ENCODE results near the gene RHBDL1.

RHBDL1 gene

DNA sequence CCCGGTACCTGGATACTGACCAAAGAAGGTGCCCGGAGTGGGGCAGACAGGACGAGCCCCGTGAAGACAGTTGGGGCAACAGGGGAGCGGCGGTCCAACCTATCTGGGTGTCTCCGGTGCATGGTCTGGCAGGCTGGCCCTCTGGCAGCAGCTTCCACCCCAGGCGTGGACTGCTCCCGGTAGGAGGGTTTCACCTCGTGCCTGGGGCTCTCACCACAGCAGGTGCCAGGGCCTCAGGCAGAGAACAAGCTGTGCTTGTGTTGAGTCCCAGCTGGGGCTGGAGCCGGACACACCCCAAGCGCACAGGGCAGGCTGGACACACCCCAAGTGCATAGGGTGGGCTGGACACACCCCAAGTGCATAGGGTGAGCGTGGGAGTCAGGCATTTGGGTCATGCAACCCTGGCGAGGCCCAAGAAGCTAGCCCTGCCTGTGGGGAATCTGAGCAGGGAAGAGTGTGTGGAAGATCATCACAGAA, 31.6 kb downstream of the RHBDL1 start:
- Histone ChIP-seq H3K27me3 (ENCODE audit: insufficient read depth, low read length, poor library complexity) (no peaks in the 10 kb centered on the region), H3K27ac (ENCODE audit: low read length) (no peak overlapping the region), H3K4me2 (ENCODE audit: insufficient read depth, low read length) (no peak overlapping the region), H3K4me1 (ENCODE audit: insufficient read depth, low read length) (peaks cover 4% of the 10 kb centered on the region; the same call in 1 of the 2 replicates), H3K4me3 (ENCODE audit: low read depth in 1 of 2, low read length in 2 of 2) (no peak overlapping the region), H2AFZ (ENCODE audit: low read depth, low read length) (no peak overlapping the region), H3K36me3 (ENCODE audit: insufficient read depth, low read length) (no peaks in the 10 kb centered on the region), H4K20me1 (ENCODE audit: insufficient read depth, low read length) (peaks cover 11% of the 10 kb centered on the region), H3K9ac (ENCODE audit: low read depth, low read length) (no peak overlapping the region), H3K79me2 (ENCODE audit: insufficient read depth, low read length) (no peaks in the 10 kb centered on the region), H3K9me3 (ENCODE audit: insufficient read depth, low read length, severe bottlenecking) (no peaks in the 10 kb centered on the region)
- DNase-seq (no peak), ATAC-seq (ENCODE audit: insufficient read depth, low read depth) (no peak)
- TF ChIP-seq CTCF (IDR thresholded peaks at IDR 0.05; ENCODE audit: borderline replicate concordance, extremely low read depth, low read length, poor library complexity, severe bottlenecking) (no peak), EZH2 (IDR thresholded peaks at IDR 0.05; ENCODE audit: borderline replicate concordance, low read depth, low read length, severe bottlenecking) (no peak)

- no peaks in the 10 kb centered on the region for H3K27me3 ChIP-seq (ENCODE audit: insufficient read depth, low read length, poor library complexity)
- TF ChIP-seq EZH2 (IDR thresholded peaks at IDR 0.05; ENCODE audit: borderline replicate concordance, low read depth, low read length, severe bottlenecking) (no peak), CTCF (IDR thresholded peaks at IDR 0.05; ENCODE audit: borderline replicate concordance, extremely low read depth, low read length, poor library complexity, severe bottlenecking) (no peak)
These were observed 32.5 kb downstream of the RHBDL1 start for GRCh38 chr16:708019-708418.

GRCh38 chr16:708959-709358, 33.5 kb downstream of the RHBDL1 start:
- ATAC-seq (ENCODE audit: insufficient read depth, low read depth): no peak
- no peak for DNase-seq
- Histone ChIP-seq H3K36me3 (ENCODE audit: insufficient read depth, low read length) (no peaks in the 10 kb centered on the region), H3K4me2 (ENCODE audit: insufficient read depth, low read length) (no peak overlapping the region), H3K79me2 (ENCODE audit: insufficient read depth, low read length) (no peaks in the 10 kb centered on the region), H3K4me3 (ENCODE audit: low read depth in 1 of 2, low read length in 2 of 2) (no peak overlapping the region), H3K9me3 (ENCODE audit: insufficient read depth, low read length, severe bottlenecking) (no peaks in the 10 kb centered on the region), H3K4me1 (ENCODE audit: insufficient read depth, low read length) (peaks cover 5% of the 10 kb centered on the region), H3K9ac (ENCODE audit: low read depth, low read length) (no peak overlapping the region), H4K20me1 (ENCODE audit: insufficient read depth, low read length) (peaks cover 11% of the 10 kb centered on the region), H2AFZ (ENCODE audit: low read depth, low read length) (no peak overlapping the region), H3K27ac (ENCODE audit: low read length) (no peak overlapping the region), H3K27me3 (ENCODE audit: insufficient read depth, low read length, poor library complexity) (no peaks in the 10 kb centered on the region)
- TF ChIP-seq CTCF (IDR thresholded peaks at IDR 0.05; ENCODE audit: borderline replicate concordance, extremely low read depth, low read length, poor library complexity, severe bottlenecking): no peak
- TF ChIP-seq EZH2 (IDR thresholded peaks at IDR 0.05; ENCODE audit: borderline replicate concordance, low read depth, low read length, severe bottlenecking): no peak

More at GRCh38 chr16:708019-708418, 32.5 kb downstream of the RHBDL1 start:
- no peak for DNase-seq
- no peak overlapping the region for H3K27ac ChIP-seq (ENCODE audit: low read length)
- no peaks in the 10 kb centered on the region for H3K79me2 ChIP-seq (ENCODE audit: insufficient read depth, low read length)
- H2AFZ ChIP-seq (ENCODE audit: low read depth, low read length): no peak overlapping the region
- no peak overlapping the region for H3K4me3 ChIP-seq (ENCODE audit: low read depth in 1 of 2, low read length in 2 of 2)
- no peak for ATAC-seq (ENCODE audit: insufficient read depth, low read depth)
- no peak overlapping the region for H3K9ac ChIP-seq (ENCODE audit: low read depth, low read length)
- H4K20me1 ChIP-seq (ENCODE audit: insufficient read depth, low read length): peaks cover 11% of the 10 kb centered on the region
- H3K4me1 ChIP-seq (ENCODE audit: insufficient read depth, low read length): peaks cover 4% of the 10 kb centered on the region; the same call in 1 of the 2 replicates
- no peaks in the 10 kb centered on the region for H3K9me3 ChIP-seq (ENCODE audit: insufficient read depth, low read length, severe bottlenecking)
- no peaks in the 10 kb centered on the region for H3K36me3 ChIP-seq (ENCODE audit: insufficient read depth, low read length)
- no peak overlapping the region for H3K4me2 ChIP-seq (ENCODE audit: insufficient read depth, low read length)
